CD4-positive, alpha-beta T cell treated with Interferon alpha-2 for 1 hour (primary cell): ENCODE data around the gene METAP1D.
"Not testable (repeated sequence)": the region's sequence is repeated elsewhere in the genome, so short reads cannot be mapped to it uniquely, and the experiment has no call there.

Experiments
- DNase-seq, 2 donors: peaks; one replicate each; pipeline ENCODE4 v3.0.0-alpha.2; 2020 to 2022

METAP1D gene

GRCh38 chr2:171999604-172000469, at the start of gene METAP1D:
Gene METAP1D, plus strand, starts transcription at chr2:171999953. Its CDS starts 17 bp downstream, at chr2:171999970.
- DNase-seq, result peak; percentile 85 to 89

- no peak for DNase-seq
Observed at GRCh38 chr2:171952276-171952675, 47.5 kb upstream of the METAP1D start.

GRCh38 chr2:171952748-171953147, 47.0 kb upstream of the METAP1D start:
- no peak for DNase-seq

- peak; percentile 1 for DNase-seq
Observed at GRCh38 chr2:171956135-171956825, 43.5 kb upstream of the METAP1D start.

GRCh38 chr2:171957061-171957460, 42.7 kb upstream of the METAP1D start:
- peak; percentile 2 to 24 for DNase-seq

GRCh38 chr2:171958475-171958874, 41.3 kb upstream of the METAP1D start:
- DNase-seq, result no peak

GRCh38 chr2:171959998-171960397, 39.8 kb upstream of the METAP1D start:
- DNase-seq, result no peak

- DNase-seq, result no peak
Observed at GRCh38 chr2:171960570-171960969, 39.2 kb upstream of the METAP1D start.

- peak in 1 of 2 donors; percentile 40 for DNase-seq
Observed at GRCh38 chr2:171963198-171963597, 36.6 kb upstream of the METAP1D start.

GRCh38 chr2:171964308-171964707, 35.4 kb upstream of the METAP1D start:
- DNase-seq, result no peak

- DNase-seq, result no peak
Observed at GRCh38 chr2:171965238-171965637, 34.5 kb upstream of the METAP1D start.

- DNase-seq, result peak in 1 of 2 donors; percentile 18
Observed at GRCh38 chr2:171965661-171966060, 34.1 kb upstream of the METAP1D start.

GRCh38 chr2:171966235-171966634, 33.5 kb upstream of the METAP1D start:
- no peak for DNase-seq

GRCh38 chr2:171966688-171967087, 33.1 kb upstream of the METAP1D start:
- no peak for DNase-seq

- DNase-seq, result no peak
Observed at GRCh38 chr2:171968509-171968908, 31.2 kb upstream of the METAP1D start.

- no peak for DNase-seq
Observed at GRCh38 chr2:171972329-171972982, 27.3 kb upstream of the METAP1D start.

- no peak for DNase-seq
Observed at GRCh38 chr2:171979103-171979502, 20.6 kb upstream of the METAP1D start.

GRCh38 chr2:171983924-171984323, 15.8 kb upstream of the METAP1D start:
- DNase-seq, result not testable (repeated sequence)

- no peak for DNase-seq
Observed at GRCh38 chr2:171985076-171985475, 14.7 kb upstream of the METAP1D start.

GRCh38 chr2:171986778-171987177, 13.0 kb upstream of the METAP1D start:
- no peak for DNase-seq

- DNase-seq, result no peak
Observed at GRCh38 chr2:171991027-171991426, 8.7 kb upstream of the METAP1D start.

GRCh38 chr2:171995586-171995985, 4.2 kb upstream of the METAP1D start:
- DNase-seq, result no peak

GRCh38 chr2:171996021-171996420, 3.7 kb upstream of the METAP1D start:
- no peak for DNase-seq

GRCh38 chr2:171997031-171997430, 2.7 kb upstream of the METAP1D start:
- not testable (repeated sequence) for DNase-seq
